HCT116 (cell line): ENCODE measurements around the gene PSMD11. TPM values are rescaled to one million over a fixed set of nuclear protein-coding genes. Genes with fewer than 3 reads are reported as not detected.

Experiments used
- ATAC-seq: fragments of 200-7000 bp; cut with Tn5 transposase; 2 replicates; pipeline ENCODE4 v1.9.1; 2020; ENCODE audit warnings: mild to moderate bottlenecking, moderate library complexity
- BruUV-seq: library from RNA; stranded (reverse); fragments of 400-500 nt; replicated peaks from 2 replicates; lab custom pipeline; 2021; lab: Mats Ljungman, UMichigan
- CTCF ChIA-PET: fragments of 300-600 bp; sonication (Branson Sonifier 250); formaldehyde crosslinking; loops from one replicate; lab custom pipeline; 2021; ENCODE audit warnings: antibody characterized with exemption; lab: Charles Lee
- POLR2A ChIA-PET: fragments of 300-600, 350-600 bp; sonication (Branson Sonifier 250); formaldehyde crosslinking; loops from one replicate; lab custom pipeline; 2021; ENCODE audit warnings: antibody characterized with exemption; lab: Charles Lee
- RAD21 ChIA-PET, 2 experiments: fragments of 300-600 bp; sonication (Branson Sonifier 250); formaldehyde crosslinking; loops; one replicate each; lab custom pipeline; 2023; ENCODE audit warnings: low total read pairs in 2 of 2; ENCODE audit not compliant: uncharacterized antibody in 2 of 2, unreplicated experiment in 2 of 2, low non-redundant PET in 1 of 2; lab: Charles Lee
- DNase-seq: peaks from one replicate; pipeline ENCODE4 v3.0.0-alpha.2; 2010; ENCODE audit warnings: low read depth, low spot score
- H2AFZ ChIP-seq: fragments of 200-600 bp; shearing (Covaris generic), sonication (generic); 2 replicates; pipeline ENCODE4 v1.6.1; 2017; ENCODE audit warnings: low read depth, mixed run types, mixed read lengths, antibody characterized with exemption, low read length; ENCODE audit not compliant: poor library complexity, severe bottlenecking
- H3K27ac ChIP-seq: 2 replicates; pipeline ENCODE4 v1.5.1; 2012; ENCODE audit warnings: low read depth, low read length
- H3K27me3 ChIP-seq: fragments of 200-600 bp; sonication (generic); 2 replicates; pipeline ENCODE4 v1.6.1; 2016; ENCODE audit warnings: mixed run types, low read length, mixed read lengths; ENCODE audit not compliant: insufficient read depth
- H3K36me3 ChIP-seq, 2 experiments: fragments of 200-500 bp in 1 of 2; fragments of 200-600 bp in 1 of 2; sonication (Bioruptor generic) in 1 of 2; sonication (generic) in 1 of 2; 2 replicates each; pipeline versions ENCODE4 v1.5.1 to v1.6.1; 2014 to 2016; ENCODE audit warnings: low read length in 2 of 2, inconsistent platforms in 1 of 2, mixed read lengths in 1 of 2, mixed run types in 1 of 2; ENCODE audit not compliant: insufficient read depth in 2 of 2, control insufficient read depth in 1 of 2
- H3K4me1 ChIP-seq, 2 experiments: fragments of 200-600 bp in 1 of 2; sonication (generic) in 1 of 2; 2 replicates each; pipeline versions ENCODE4 v1.5.1 to v1.6.1; 2012 to 2017; ENCODE audit warnings: low read length in 2 of 2, inconsistent platforms in 1 of 2, mild to moderate bottlenecking in 1 of 2, mixed read lengths in 1 of 2, mixed run types in 1 of 2, moderate library complexity in 1 of 2; ENCODE audit not compliant: insufficient read depth in 2 of 2, control insufficient read depth in 1 of 2
- H3K4me2 ChIP-seq: fragments of 200-600 bp; sonication (generic); 2 replicates; pipeline ENCODE4 v1.6.1; 2017; ENCODE audit warnings: mixed run types, low read length, mixed read lengths
- H3K4me3 ChIP-seq, 2 experiments: fragments of 200-600 bp in 1 of 2; sonication (generic) in 1 of 2; replicated peaks in 1 of 2; 2 replicates each; pipeline ENCODE4 v1.5.1; 2011 to 2016; ENCODE audit warnings: low read length in 2 of 2, control low read depth in 1 of 2, low read depth in 1 of 2, mild to moderate bottlenecking in 1 of 2, mixed read lengths in 1 of 2, mixed run types in 1 of 2
- H3K79me2 ChIP-seq: fragments of 200-600 bp; sonication (generic); 2 replicates; pipeline ENCODE4 v1.6.1; 2017; ENCODE audit warnings: mild to moderate bottlenecking, mixed run types, low read length, moderate library complexity, mixed read lengths; ENCODE audit not compliant: insufficient read depth
- H3K9ac ChIP-seq: fragments of 200-600 bp; sonication (generic); 2 replicates; pipeline ENCODE4 v1.6.1; 2016; ENCODE audit warnings: low read length, mixed read lengths
- H3K9me2 ChIP-seq: fragments of 200-600 bp; sonication (generic), shearing (Covaris generic); 2 replicates; pipeline ENCODE4 v1.6.1; 2017; ENCODE audit warnings: mixed run types, mild to moderate bottlenecking, moderate library complexity; ENCODE audit not compliant: insufficient read depth
- H3K9me3 ChIP-seq, 2 experiments: fragments of 200-500 bp in 1 of 2; fragments of 200-600 bp in 1 of 2; sonication (Bioruptor generic) in 1 of 2; sonication (generic) in 1 of 2; 2 replicates each; pipeline ENCODE4 v1.6.1; 2014 to 2017; ENCODE audit warnings: low read length in 2 of 2, mixed read lengths in 2 of 2, inconsistent platforms in 1 of 2, low read depth in 1 of 2, mild to moderate bottlenecking in 1 of 2, mixed run types in 1 of 2, moderate library complexity in 1 of 2; ENCODE audit not compliant: control insufficient read depth in 1 of 2, insufficient read depth in 1 of 2
- H4K20me1 ChIP-seq: fragments of 200-600 bp; sonication (generic), shearing (Covaris generic); 2 replicates; pipeline ENCODE4 v1.6.1; 2017; ENCODE audit warnings: mixed run types, mild to moderate bottlenecking, moderate library complexity; ENCODE audit not compliant: insufficient read depth
- ATF3 ChIP-seq: IDR thresholded peaks from 2 replicates; pipeline ENCODE4 v1.6.1; 2012
- CTCF ChIP-seq, 3 experiments: fragments of 200-600 bp in 1 of 3; sonication (generic) in 1 of 3; IDR thresholded peaks in 2 of 3; conservative IDR thresholded peaks in 1 of 3; 2 replicates each; pipeline ENCODE4 v1.5.1; 2012 to 2017; ENCODE audit warnings: low read depth in 2 of 3, low read length in 2 of 3, antibody characterized with exemption in 1 of 3, borderline replicate concordance in 1 of 3, control low read depth in 1 of 3, mild to moderate bottlenecking in 1 of 3, mixed read lengths in 1 of 3, mixed run types in 1 of 3, moderate library complexity in 1 of 3; ENCODE audit not compliant: insufficient read depth in 1 of 3
- EGR1 ChIP-seq: IDR thresholded peaks from 2 replicates; pipeline ENCODE4 v1.6.1; 2012; ENCODE audit warnings: low read depth
- EZH2 ChIP-seq: fragments of 200-600 bp; sonication (generic); IDR thresholded peaks from 2 replicates; pipeline ENCODE4 v1.6.1; 2017; ENCODE audit warnings: antibody characterized with exemption, mixed run types
- EZH2phosphoT487 ChIP-seq: fragments of 200-600 bp; IDR thresholded peaks from 2 replicates; pipeline ENCODE4 v1.6.1; 2018; ENCODE audit warnings: antibody characterized with exemption, borderline replicate concordance
- FOSL1 ChIP-seq: IDR thresholded peaks from 2 replicates; pipeline ENCODE4 v1.6.1; 2012; ENCODE audit warnings: low read depth
- JUND ChIP-seq: IDR thresholded peaks from 2 replicates; pipeline ENCODE4 v1.6.1; 2012
- POLR2A ChIP-seq: IDR thresholded peaks from 2 replicates; pipeline ENCODE4 v1.7.0; 2011; ENCODE audit warnings: borderline replicate concordance; ENCODE audit not compliant: insufficient read depth, insufficient read length; ENCODE audit errors: extremely low read depth
- REST ChIP-seq: IDR thresholded peaks from 2 replicates; pipeline ENCODE4 v1.6.1; 2012; ENCODE audit warnings: low read depth
- SP1 ChIP-seq: IDR thresholded peaks from 2 replicates; pipeline ENCODE4 v1.6.1; 2012; ENCODE audit warnings: low read depth
- SRF ChIP-seq: IDR thresholded peaks from 2 replicates; pipeline ENCODE4 v1.6.1; 2012; ENCODE audit warnings: low read depth
- TCF7L2 ChIP-seq: IDR thresholded peaks from 2 replicates; pipeline ENCODE4 v1.7.0; 2011; ENCODE audit warnings: borderline replicate concordance, inconsistent platforms; ENCODE audit not compliant: insufficient read depth, insufficient read length; ENCODE audit errors: extremely low read depth
- YY1 ChIP-seq: IDR thresholded peaks from 2 replicates; pipeline ENCODE4 v1.6.1; 2011; ENCODE audit warnings: low read length, low read depth, moderate library complexity, mild to moderate bottlenecking; ENCODE audit not compliant: insufficient replicate concordance; ENCODE audit errors: extremely low read depth
- ZFX ChIP-seq: fragments of 450-650 bp; IDR thresholded peaks from 2 replicates; pipeline ENCODE4 v1.6.1; 2017
- intact Hi-C: fragments of 100-400 bp; cut with micrococcal nuclease; formaldehyde crosslinking; loops from 2 replicates; pipeline ENCODE4 v1.10.0; 2022
- total RNA-seq: library from RNA; stranded (reverse); gene quantifications from one replicate; pipeline ENCODE4 v1.2.1, GENCODE V29; 2021; ENCODE audit not compliant: unreplicated experiment
- TF ChIP-seq, protein P1 (sequence below): IDR thresholded peaks from 2 replicates; pipeline ENCODE4 v1.6.1; 2012

The PSMD11 gene
- total RNA-seq, 1 experiment from 2014 or later = 143 TPM

DNA sequence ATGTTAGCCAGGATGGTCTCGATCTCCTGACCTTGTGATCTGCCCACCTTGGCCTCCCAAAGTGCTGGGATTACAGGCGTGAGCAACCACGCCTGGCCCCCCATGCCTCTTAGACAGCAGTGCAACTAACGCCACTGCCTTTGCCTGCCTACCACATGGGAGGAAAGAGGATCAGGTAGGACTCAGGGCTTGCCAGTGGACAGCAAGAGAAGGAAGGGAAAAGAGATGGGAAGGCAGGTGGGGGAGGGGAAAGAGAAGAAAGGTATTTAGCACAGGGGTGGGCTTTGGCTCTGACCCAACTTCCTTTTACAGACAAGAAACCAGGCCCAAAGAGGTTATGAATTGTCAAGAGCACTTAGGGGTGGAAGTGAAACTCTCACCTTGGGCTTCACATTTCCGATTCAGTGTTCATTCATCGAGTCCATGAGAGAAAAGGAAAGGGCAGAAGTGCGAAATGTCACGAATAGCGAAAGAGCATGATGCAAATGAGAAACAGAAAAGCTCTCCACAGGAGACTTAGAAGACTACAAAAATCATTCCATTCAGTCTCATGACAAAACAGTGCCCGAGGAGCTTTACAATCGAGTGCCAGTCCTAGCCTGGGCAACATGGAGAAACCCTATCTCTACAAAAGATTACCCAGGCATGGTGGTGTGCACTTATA lies 78.8 kb downstream of the PSMD11 start:
- no TSS peak for BruUV-seq
- H3K4me3 ChIP-seq = no peak overlapping the region
- ChIA-PET CTCF (no interaction called here), POLR2A (no interaction called here), RAD21 (no interaction called here)
- no peaks in the 10 kb centered on the region for H3K9me2 ChIP-seq
- H3K27ac ChIP-seq = no peak overlapping the region
- no peak for DNase-seq
- peaks cover 8 to 11% of the 10 kb centered on the region in 2 experiments for H3K4me1 ChIP-seq
- H3K36me3 ChIP-seq = no peaks in the 10 kb centered on the region
- H3K4me2 ChIP-seq = no peak overlapping the region
- no peaks in the 10 kb centered on the region for H3K79me2 ChIP-seq
- TF ChIP-seq ATF3 (no peak), EZH2phosphoT487 (no peak), REST (no peak), EGR1 (no peak), YY1 (no peak), TCF7L2 (no peak), JUND (no peak), FOSL1 (no peak), SRF (no peak), EZH2 (no peak), SP1 (no peak), ZFX (no peak), CTCF (IDR thresholded peaks at IDR 0.05 in 2 of 3, conservative IDR thresholded peaks at IDR 0.05 in 1 of 3; ENCODE audit: borderline replicate concordance in 1 of 3, insufficient read depth in 1 of 3, low read depth in 2 of 3, low read length in 2 of 3) (no peak), POLR2A (no peak)
- TF ChIP-seq, protein P1, sequence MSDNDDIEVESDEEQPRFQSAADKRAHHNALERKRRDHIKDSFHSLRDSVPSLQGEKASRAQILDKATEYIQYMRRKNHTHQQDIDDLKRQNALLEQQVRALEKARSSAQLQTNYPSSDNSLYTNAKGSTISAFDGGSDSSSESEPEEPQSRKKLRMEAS = no peak
- intact Hi-C loops = no loop called here
- no peak for ATAC-seq
- H4K20me1 ChIP-seq = no peaks in the 10 kb centered on the region
- H3K9me3 ChIP-seq = no peaks in the 10 kb centered on the region
- no peaks in the 10 kb centered on the region for H3K27me3 ChIP-seq
- H2AFZ ChIP-seq = no peak overlapping the region
- no peak overlapping the region for H3K9ac ChIP-seq
